ENCODE measurements around the gene NSRP1. TPM values are rescaled to one million over a fixed set of nuclear protein-coding genes. Genes with fewer than 3 reads are reported as not detected.

Gene NSRP1
- total and polyA plus RNA-seq, 4 donors = 22.3 to 33.5 (median 23.8) TPM

DNA sequence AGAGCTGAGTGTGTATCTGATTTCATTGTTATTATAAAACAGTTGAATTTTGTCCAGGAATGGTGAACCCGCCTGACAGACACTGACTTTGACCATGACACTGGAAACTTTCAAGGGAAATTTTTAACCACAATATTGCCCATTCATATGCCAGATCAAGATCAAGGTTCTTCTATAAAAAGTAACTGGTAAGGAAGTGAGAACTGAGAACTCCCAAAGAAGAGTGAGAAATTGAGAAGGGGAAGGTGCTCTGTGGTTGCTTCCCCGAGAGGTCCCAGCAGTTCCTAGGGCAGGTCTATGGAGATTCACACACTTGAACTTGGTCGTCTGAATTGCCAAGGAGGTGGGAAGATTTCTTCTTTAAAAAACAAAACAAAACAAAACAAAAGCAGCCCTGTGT is 91.6 kb downstream of the NSRP1 start:
- Histone ChIP-seq H3K27ac (ENCODE audit: low read depth in 1 of 2, low read length in 1 of 2) (peak overlapping the region in 1 of 2 donors; percentile 50), H3K9me3 (ENCODE audit: control insufficient read depth in 4 of 4, insufficient read depth in 3 of 4, low read length in 3 of 4) (peaks cover 0 to 3% (median 0%) of the 10 kb centered on the region in 4 donors), H3K4me3 (no peak overlapping the region), H3K27me3 (ENCODE audit: control insufficient read depth in 3 of 3, insufficient read depth in 3 of 3, low read length in 2 of 3) (no peaks in the 10 kb centered on the region), H3K36me3 (ENCODE audit: control insufficient read depth in 4 of 4, insufficient read depth in 4 of 4, low read length in 4 of 4) (no peaks in the 10 kb centered on the region), H3K4me1 (ENCODE audit: control insufficient read depth in 5 of 5, insufficient read depth in 5 of 5, low read length in 5 of 5) (peaks cover 0 to 4% (median 0%) of the 10 kb centered on the region in 5 donors), H3K9ac (ENCODE audit: insufficient read depth in 1 of 2, low read length in 2 of 2) (no peak overlapping the region)
- ATAC-seq (ENCODE audit: insufficient read depth, low FRiP score) (no peak), DNase-seq (no peak)
- TF ChIP-seq, protein P1, sequence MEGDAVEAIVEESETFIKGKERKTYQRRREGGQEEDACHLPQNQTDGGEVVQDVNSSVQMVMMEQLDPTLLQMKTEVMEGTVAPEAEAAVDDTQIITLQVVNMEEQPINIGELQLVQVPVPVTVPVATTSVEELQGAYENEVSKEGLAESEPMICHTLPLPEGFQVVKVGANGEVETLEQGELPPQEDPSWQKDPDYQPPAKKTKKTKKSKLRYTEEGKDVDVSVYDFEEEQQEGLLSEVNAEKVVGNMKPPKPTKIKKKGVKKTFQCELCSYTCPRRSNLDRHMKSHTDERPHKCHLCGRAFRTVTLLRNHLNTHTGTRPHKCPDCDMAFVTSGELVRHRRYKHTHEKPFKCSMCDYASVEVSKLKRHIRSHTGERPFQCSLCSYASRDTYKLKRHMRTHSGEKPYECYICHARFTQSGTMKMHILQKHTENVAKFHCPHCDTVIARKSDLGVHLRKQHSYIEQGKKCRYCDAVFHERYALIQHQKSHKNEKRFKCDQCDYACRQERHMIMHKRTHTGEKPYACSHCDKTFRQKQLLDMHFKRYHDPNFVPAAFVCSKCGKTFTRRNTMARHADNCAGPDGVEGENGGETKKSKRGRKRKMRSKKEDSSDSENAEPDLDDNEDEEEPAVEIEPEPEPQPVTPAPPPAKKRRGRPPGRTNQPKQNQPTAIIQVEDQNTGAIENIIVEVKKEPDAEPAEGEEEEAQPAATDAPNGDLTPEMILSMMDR (IDR thresholded peaks at IDR 0.05; ENCODE audit: control extremely low read depth, extremely low read depth) = no peak
- WGBS, 2 donors = 29 to 51% methylated on average over 3 of the region's 3 CpGs

DNA sequence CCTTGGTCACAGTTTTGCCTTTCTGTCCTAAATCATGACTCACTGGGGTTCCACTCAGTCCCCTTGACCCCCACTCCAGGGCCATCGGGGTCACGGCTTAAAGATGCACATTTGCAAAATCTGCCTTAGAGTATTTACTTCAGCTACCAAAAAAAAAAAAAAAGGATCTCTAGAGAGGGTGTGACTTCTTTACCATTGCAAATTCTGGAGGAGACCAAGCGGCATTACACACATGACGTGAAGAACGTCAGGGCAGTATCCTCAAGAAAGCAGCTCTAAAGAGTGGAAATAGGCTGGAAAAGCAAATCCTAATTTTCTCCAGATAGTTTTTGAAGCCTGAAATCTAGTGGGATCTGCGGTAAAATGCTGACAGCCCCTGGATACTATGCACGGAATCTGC is 93.3 kb downstream of the NSRP1 start:
- TF ChIP-seq, protein P1 (IDR thresholded peaks at IDR 0.05; ENCODE audit: control extremely low read depth, extremely low read depth) = no peak
- Histone ChIP-seq H3K9ac (ENCODE audit: insufficient read depth in 1 of 2, low read length in 2 of 2) (no peak overlapping the region), H3K27ac (ENCODE audit: low read depth in 1 of 2, low read length in 1 of 2) (no peak overlapping the region), H3K9me3 (ENCODE audit: control insufficient read depth in 4 of 4, insufficient read depth in 3 of 4, low read length in 3 of 4) (peaks cover 0 to 3% (median 0%) of the 10 kb centered on the region in 4 donors), H3K36me3 (ENCODE audit: control insufficient read depth in 4 of 4, insufficient read depth in 4 of 4, low read length in 4 of 4) (no peaks in the 10 kb centered on the region), H3K27me3 (ENCODE audit: control insufficient read depth in 3 of 3, insufficient read depth in 3 of 3, low read length in 2 of 3) (no peaks in the 10 kb centered on the region), H3K4me3 (no peak overlapping the region), H3K4me1 (ENCODE audit: control insufficient read depth in 5 of 5, insufficient read depth in 5 of 5, low read length in 5 of 5) (peaks cover 0 to 1% (median 0%) of the 10 kb centered on the region in 5 donors)
- 90 to 92% methylated on average over 7 of the region's 7 CpGs for WGBS, 2 donors
- DNase-seq = no peak
- no peak for ATAC-seq (ENCODE audit: insufficient read depth, low FRiP score)

DNA sequence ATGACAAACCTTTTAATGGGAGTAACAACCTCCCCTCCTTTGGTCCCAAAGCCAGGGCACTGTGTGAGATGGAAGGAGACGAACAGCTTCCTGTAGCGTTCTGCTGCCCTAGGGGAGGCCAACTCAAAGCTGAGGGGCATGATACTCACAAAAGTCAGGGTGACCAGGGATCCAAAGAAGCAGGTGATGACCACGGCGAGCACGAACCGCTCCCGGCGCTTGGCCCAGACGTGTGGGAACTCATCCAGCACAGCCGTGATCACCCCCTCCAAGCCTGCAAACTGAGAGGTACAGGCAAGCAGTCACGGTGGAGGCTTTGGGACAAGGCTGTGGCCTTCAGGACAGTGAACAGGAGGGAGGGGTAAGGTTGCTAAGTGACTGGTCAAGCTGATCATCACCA is 93.8 kb downstream of the NSRP1 start:
- DNase-seq = no peak
- peak overlapping the region in 1 of 2 donors; percentile 53 for H3K27ac ChIP-seq (ENCODE audit: low read depth in 1 of 2, low read length in 1 of 2)
- 88 to 89% methylated on average over 11 of the region's 11 CpGs for WGBS, 2 donors

More for the DNA sequence above, 93.8 kb downstream of the NSRP1 start:
- H3K9me3 ChIP-seq (ENCODE audit: control insufficient read depth in 4 of 4, insufficient read depth in 3 of 4, low read length in 3 of 4) = peaks cover 0 to 3% (median 0%) of the 10 kb centered on the region in 4 donors
- H3K36me3 ChIP-seq (ENCODE audit: control insufficient read depth in 4 of 4, insufficient read depth in 4 of 4, low read length in 4 of 4) = no peaks in the 10 kb centered on the region
- no peak overlapping the region for H3K4me3 ChIP-seq
- H3K27me3 ChIP-seq (ENCODE audit: control insufficient read depth in 3 of 3, insufficient read depth in 3 of 3, low read length in 2 of 3) = no peaks in the 10 kb centered on the region
- ATAC-seq (ENCODE audit: insufficient read depth, low FRiP score) = no peak
- H3K9ac ChIP-seq (ENCODE audit: insufficient read depth in 1 of 2, low read length in 2 of 2) = no peak overlapping the region
- TF ChIP-seq, protein P1 (IDR thresholded peaks at IDR 0.05; ENCODE audit: control extremely low read depth, extremely low read depth) = no peak
- H3K4me1 ChIP-seq (ENCODE audit: control insufficient read depth in 5 of 5, insufficient read depth in 5 of 5, low read length in 5 of 5) = peaks cover 0 to 1% (median 0%) of the 10 kb centered on the region in 5 donors
